K562 (cell line): Measurements from ENCODE around the gene PSMA8. TPM values are rescaled to one million over a fixed set of nuclear protein-coding genes. Genes with fewer than 3 reads are reported as not detected.

ENCODE experiments used
- CEBPB ChIP-seq: fragments of 450-650 bp; IDR thresholded peaks from 2 replicates; pipeline ENCODE4 v1.6.1; 2016; ENCODE audit warnings: missing genetic modification characterization, missing compliant biosample characterization
- CEBPZ ChIP-seq: fragments of 150-350 bp; IDR thresholded peaks from 2 replicates; pipeline ENCODE4 v1.6.1; 2014; ENCODE audit warnings: low read depth, mild to moderate bottlenecking, low read length, borderline replicate concordance
- GATAD2A ChIP-seq: fragments of 450-650 bp; IDR thresholded peaks from 2 replicates; pipeline ENCODE4 v1.6.1; 2017
- HNRNPUL1 ChIP-seq: fragments of 200-400 bp; formaldehyde crosslinking; IDR thresholded peaks from 2 replicates; pipeline ENCODE4 v1.6.1; 2017; ENCODE audit warnings: low read length
- L3MBTL2 ChIP-seq: fragments of 450-650 bp; IDR thresholded peaks from 2 replicates; pipeline ENCODE4 v1.6.1; 2016; ENCODE audit warnings: mild to moderate bottlenecking, moderate library complexity
- MBD1 ChIP-seq: fragments of 250-450 bp; sonication (Bioruptor Pico); IDR thresholded peaks from 2 replicates; pipeline ENCODE4 v1.8.0; 2022; ENCODE audit warnings: inconsistent platforms
- MECOM ChIP-seq: fragments of 250-450 bp; sonication (Bioruptor Pico); IDR thresholded peaks from 2 replicates; pipeline ENCODE4 v1.8.0; 2022; ENCODE audit warnings: inconsistent platforms
- NCOA6 ChIP-seq: fragments of 450-650 bp; IDR thresholded peaks from 2 replicates; pipeline ENCODE4 v1.6.1; 2017; ENCODE audit warnings: mild to moderate bottlenecking
- PHTF2 ChIP-seq: fragments of 250-450 bp; sonication (Bioruptor Pico); IDR thresholded peaks from 2 replicates; pipeline ENCODE4 v1.5.0; 2021; ENCODE audit warnings: mild to moderate bottlenecking
- PRPF4 ChIP-seq: fragments of 200-400 bp; formaldehyde crosslinking; IDR thresholded peaks from one replicate; pipeline ENCODE4 v1.6.1; 2017; ENCODE audit warnings: low read length, low read depth, mild to moderate bottlenecking; ENCODE audit not compliant: insufficient read depth, poor library complexity, severe bottlenecking
- RHOXF2B ChIP-seq: fragments of 250-450 bp; sonication (Bioruptor Pico); conservative IDR thresholded peaks from 2 replicates; pipeline ENCODE4 v1.5.1; 2021
- SAFB2 ChIP-seq: fragments of 200-400 bp; formaldehyde crosslinking; IDR thresholded peaks from 2 replicates; pipeline ENCODE4 v1.6.1; 2018; ENCODE audit warnings: borderline replicate concordance, low read length, low read depth, moderate library complexity; ENCODE audit not compliant: severe bottlenecking
- THRAP3 ChIP-seq: fragments of 450-650 bp; IDR thresholded peaks from 2 replicates; pipeline ENCODE4 v1.6.1; 2016; ENCODE audit warnings: mild to moderate bottlenecking, inconsistent platforms, borderline replicate concordance
- THRB ChIP-seq: fragments of 450-650 bp; formaldehyde crosslinking; conservative IDR thresholded peaks from 2 replicates; pipeline ENCODE4 v1.4.0; 2022; ENCODE audit warnings: mild to moderate bottlenecking, missing genetic modification characterization
- U2AF2 ChIP-seq: fragments of 200-400 bp; formaldehyde crosslinking; optimal IDR thresholded peaks from 2 replicates; pipeline ENCODE3; 2017; ENCODE audit warnings: low read depth, mild to moderate bottlenecking, low read length
- VEZF1 ChIP-seq: fragments of 200-800 bp; sonication (Bioruptor generic); IDR thresholded peaks from 2 replicates; pipeline ENCODE4 v1.6.1; 2017; ENCODE audit warnings: missing genetic modification characterization, missing compliant biosample characterization
- ZBTB12 ChIP-seq: fragments of 250-450 bp; sonication (Bioruptor Pico); IDR thresholded peaks from 2 replicates; pipeline ENCODE4 v1.4.0; 2020
- ZNF354B ChIP-seq: fragments of 250-450 bp; sonication (Bioruptor Pico); IDR thresholded peaks from 2 replicates; pipeline ENCODE4 v1.4.0; 2020
- ZNF436 ChIP-seq: fragments of 250-450, 450-650 bp; sonication (Bioruptor Pico); formaldehyde crosslinking; IDR thresholded peaks from 2 replicates; pipeline ENCODE4 v1.7.0; 2020; ENCODE audit warnings: mild to moderate bottlenecking
- ZNF830 ChIP-seq: fragments of 250-450 bp; sonication (Bioruptor Pico); IDR thresholded peaks from 2 replicates; pipeline ENCODE4 v1.5.0; 2021; ENCODE audit warnings: mild to moderate bottlenecking
- polyA plus RNA-seq, 8 experiments: library from polyadenylated mRNA; depleted of rRNA in 4 of 8; stranded (reverse) in 5 of 8; unstranded in 3 of 8; fragments of >200 nt; fragmentation: Nextera tagmentation in 2 of 8; fragmentation: Illumina TruSeq in 1 of 8; extraction: Ambion mirVana in 2 of 8; extraction: Trizol in 1 of 8; gene quantifications; 2 replicates each; pipeline versions ENCODE4 v1.2.1 to v1.2.3, GENCODE V29; 2011 to 2014; ENCODE audit warnings: inconsistent platforms in 1 of 8, missing spikeins in 1 of 8
- total RNA-seq, 7 experiments: library from RNA; depleted of rRNA in 6 of 7; stranded (reverse); fragments of >200 nt in 6 of 7; fragmentation: Illumina TruSeq in 2 of 7; extraction: Trizol in 2 of 7; gene quantifications; 2 replicates each; pipeline versions ENCODE4 v1.2.1 to v1.2.3, GENCODE V29; 2011 to 2021; ENCODE audit warnings: low replicate concordance in 1 of 7

The PSMA8 gene
- total and polyA plus RNA-seq, 9 of the 15 experiments (the other 6 are each of a cell fraction or from before 2014, with no cell fraction given), result not detected

GRCh38 chr18:26226229-26227050, 92.8 kb downstream of the PSMA8 start, which contains the start of gene TAF4B (continued):
- TF ChIP-seq VEZF1 (CRISPR knock-in tag), result peak; percentile 71
- no peak for TF ChIP-seq THRB (CRISPR knock-in tag)
- TF ChIP-seq CEBPZ, result no peak
- no peak for TF ChIP-seq U2AF2
- TF ChIP-seq ZNF830 (CRISPR knock-in tag), result peak; percentile 86; the same call in 1 of the 2 replicates
- TF ChIP-seq ZBTB12 (CRISPR knock-in tag), result peak; percentile 94
- TF ChIP-seq MBD1 (CRISPR knock-in tag), result no peak
- no peak for TF ChIP-seq THRAP3
- TF ChIP-seq PRPF4, result peak; percentile 66
- TF ChIP-seq MECOM, result no peak
- TF ChIP-seq ZNF436 (CRISPR knock-in tag), result no peak
- no peak for TF ChIP-seq NCOA6
- TF ChIP-seq CEBPB (tag), result no peak
- TF ChIP-seq L3MBTL2, result peak; percentile 97
- TF ChIP-seq SAFB2, result no peak
- no peak for TF ChIP-seq HNRNPUL1
- no peak for TF ChIP-seq ZNF354B (CRISPR knock-in tag)
- 0 out of 2 replicates have a peak, but pooled peaks have one; percentile 53 for TF ChIP-seq GATAD2A
- no peak for TF ChIP-seq PHTF2 (CRISPR knock-in tag)
- TF ChIP-seq RHOXF2B, result no peak
